ENCODE measurements around the gene SYNDIG1. TPM values are rescaled to one million over a fixed set of nuclear protein-coding genes. Genes with fewer than 3 reads are reported as not detected.

Gene SYNDIG1
- polyA plus RNA-seq, 1 donor from 2014 or later, result 0.22 TPM

DNA sequence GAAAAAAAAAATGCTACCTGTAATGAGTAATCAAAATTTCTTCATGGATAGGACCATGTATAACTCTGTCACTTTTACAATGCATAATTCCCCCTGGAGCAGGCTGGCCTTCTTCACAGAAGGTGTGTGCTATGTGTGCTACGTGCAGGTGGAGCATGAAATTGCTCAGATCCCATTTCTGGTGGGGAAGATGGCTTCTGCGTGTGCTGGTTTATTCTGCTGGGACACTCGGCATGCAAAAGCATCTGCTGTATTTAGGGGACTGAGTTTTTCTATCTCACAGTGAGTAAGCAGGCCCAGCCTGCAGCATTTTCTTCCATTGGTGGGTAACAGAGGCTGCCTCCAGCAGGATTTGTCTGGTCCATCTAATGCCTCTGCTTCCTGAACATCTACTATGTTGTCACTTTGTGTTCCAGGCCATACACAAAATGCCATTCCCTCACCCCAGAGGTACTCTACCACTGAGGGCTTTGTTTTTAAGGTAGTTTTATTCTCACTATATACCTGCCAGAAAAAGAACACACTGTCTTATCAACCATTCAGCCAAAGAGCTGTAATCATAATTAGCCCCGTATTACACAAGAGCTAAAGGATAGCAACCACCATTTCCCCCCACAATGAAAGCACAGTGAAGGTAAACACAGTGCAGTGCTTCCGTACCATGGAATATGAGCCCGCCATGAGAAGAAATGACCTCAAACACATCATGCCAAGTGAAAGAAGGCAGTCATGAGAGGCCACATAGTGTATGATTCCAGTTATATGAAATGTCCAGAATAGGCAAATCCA is 62.4 kb downstream of the SYNDIG1 start:
- Histone ChIP-seq H3K4me3 (ENCODE audit: low read length) (no peak overlapping the region), H2AFZ (ENCODE audit: low read depth, low read length) (no peak overlapping the region), H3K36me3 (ENCODE audit: insufficient read depth, low read length) (no peaks in the 10 kb centered on the region), H3K27me3 (ENCODE audit: insufficient read depth, low read depth, low read length) (no peaks in the 10 kb centered on the region), H4K20me1 (ENCODE audit: insufficient read depth) (no peaks in the 10 kb centered on the region), H3K79me2 (replicated peaks; ENCODE audit: insufficient read depth, low read length) (no peaks in the 10 kb centered on the region), H3K27ac (ENCODE audit: low read length) (no peak overlapping the region), H3K9me3 (ENCODE audit: low read length) (no peaks in the 10 kb centered on the region), H3K9me2 (ENCODE audit: insufficient read depth, low read length) (no peaks in the 10 kb centered on the region), H3F3A (ENCODE audit: insufficient read depth, low read length, poor library complexity, severe bottlenecking) (no peaks in the 10 kb centered on the region), H3K4me2 (ENCODE audit: low read length) (no peak overlapping the region), H3K9ac (ENCODE audit: low read length) (no peak overlapping the region)
- no peak for TF ChIP-seq TAF1 (IDR thresholded peaks at IDR 0.05; ENCODE audit: low read depth)

DNA sequence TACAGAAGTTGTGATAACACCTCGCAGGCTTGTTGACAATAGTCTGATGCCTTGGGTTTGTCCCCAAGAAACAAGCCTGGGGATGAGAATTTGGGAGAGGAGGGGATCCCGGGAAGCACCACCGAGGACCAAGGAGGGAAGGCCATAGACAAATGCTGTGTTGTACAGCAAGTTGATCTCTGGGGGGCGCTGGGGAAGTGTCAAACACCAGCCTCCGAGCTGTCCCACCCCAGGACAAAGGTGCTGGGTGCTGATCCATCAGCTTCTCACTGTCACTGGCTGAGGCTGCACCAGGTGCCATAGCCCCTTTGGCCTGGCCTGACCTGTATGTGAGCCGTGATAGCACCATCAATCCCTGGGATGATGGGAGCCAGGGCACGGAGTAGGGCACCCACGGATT is 64.0 kb downstream of the SYNDIG1 start:
- TF ChIP-seq SMC3 (conservative IDR thresholded peaks at IDR 0.05; ENCODE audit: poor library complexity) (no peak), POLR2AphosphoS5 (IDR thresholded peaks at IDR 0.05) (no peak), EZH2 (IDR thresholded peaks at IDR 0.05; ENCODE audit: borderline replicate concordance, insufficient read depth, low read length, poor library complexity, severe bottlenecking) (no peak), MXI1 (conservative IDR thresholded peaks at IDR 0.05; ENCODE audit: poor library complexity, severe bottlenecking) (no peak), RAD21 (conservative IDR thresholded peaks at IDR 0.05) (no peak), EP300 (conservative IDR thresholded peaks at IDR 0.05; ENCODE audit: poor library complexity, severe bottlenecking) (no peak), TAF1 (IDR thresholded peaks at IDR 0.05; ENCODE audit: low read depth) (no peak), CTCF (IDR thresholded peaks at IDR 0.05; ENCODE audit: poor library complexity, severe bottlenecking) (no peak)
- TF ChIP-seq, protein P1, sequence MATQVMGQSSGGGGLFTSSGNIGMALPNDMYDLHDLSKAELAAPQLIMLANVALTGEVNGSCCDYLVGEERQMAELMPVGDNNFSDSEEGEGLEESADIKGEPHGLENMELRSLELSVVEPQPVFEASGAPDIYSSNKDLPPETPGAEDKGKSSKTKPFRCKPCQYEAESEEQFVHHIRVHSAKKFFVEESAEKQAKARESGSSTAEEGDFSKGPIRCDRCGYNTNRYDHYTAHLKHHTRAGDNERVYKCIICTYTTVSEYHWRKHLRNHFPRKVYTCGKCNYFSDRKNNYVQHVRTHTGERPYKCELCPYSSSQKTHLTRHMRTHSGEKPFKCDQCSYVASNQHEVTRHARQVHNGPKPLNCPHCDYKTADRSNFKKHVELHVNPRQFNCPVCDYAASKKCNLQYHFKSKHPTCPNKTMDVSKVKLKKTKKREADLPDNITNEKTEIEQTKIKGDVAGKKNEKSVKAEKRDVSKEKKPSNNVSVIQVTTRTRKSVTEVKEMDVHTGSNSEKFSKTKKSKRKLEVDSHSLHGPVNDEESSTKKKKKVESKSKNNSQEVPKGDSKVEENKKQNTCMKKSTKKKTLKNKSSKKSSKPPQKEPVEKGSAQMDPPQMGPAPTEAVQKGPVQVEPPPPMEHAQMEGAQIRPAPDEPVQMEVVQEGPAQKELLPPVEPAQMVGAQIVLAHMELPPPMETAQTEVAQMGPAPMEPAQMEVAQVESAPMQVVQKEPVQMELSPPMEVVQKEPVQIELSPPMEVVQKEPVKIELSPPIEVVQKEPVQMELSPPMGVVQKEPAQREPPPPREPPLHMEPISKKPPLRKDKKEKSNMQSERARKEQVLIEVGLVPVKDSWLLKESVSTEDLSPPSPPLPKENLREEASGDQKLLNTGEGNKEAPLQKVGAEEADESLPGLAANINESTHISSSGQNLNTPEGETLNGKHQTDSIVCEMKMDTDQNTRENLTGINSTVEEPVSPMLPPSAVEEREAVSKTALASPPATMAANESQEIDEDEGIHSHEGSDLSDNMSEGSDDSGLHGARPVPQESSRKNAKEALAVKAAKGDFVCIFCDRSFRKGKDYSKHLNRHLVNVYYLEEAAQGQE (IDR thresholded peaks at IDR 0.05; ENCODE audit: borderline replicate concordance), result no peak
- Histone ChIP-seq H2AFZ (ENCODE audit: low read depth, low read length) (no peak overlapping the region), H3K36me3 (ENCODE audit: insufficient read depth, low read length) (no peaks in the 10 kb centered on the region), H3K27ac (ENCODE audit: low read length) (no peak overlapping the region), H3K79me2 (replicated peaks; ENCODE audit: insufficient read depth, low read length) (no peaks in the 10 kb centered on the region), H3F3A (ENCODE audit: insufficient read depth, low read length, poor library complexity, severe bottlenecking) (no peaks in the 10 kb centered on the region), H3K4me3 (ENCODE audit: low read length) (no peak overlapping the region), H3K9me2 (ENCODE audit: insufficient read depth, low read length) (no peaks in the 10 kb centered on the region), H3K9ac (ENCODE audit: low read length) (no peak overlapping the region), H3K27me3 (ENCODE audit: insufficient read depth, low read depth, low read length) (no peaks in the 10 kb centered on the region), H3K4me2 (ENCODE audit: low read length) (no peak overlapping the region), H3K9me3 (ENCODE audit: low read length) (no peaks in the 10 kb centered on the region), H4K20me1 (ENCODE audit: insufficient read depth) (no peaks in the 10 kb centered on the region)
